PFSK-1 (cell line): ENCODE measurements around the gene CORO2B.

Experiments used
- FOXP2 ChIP-seq: optimal IDR thresholded peaks from 2 replicates; pipeline ENCODE3; 2011; ENCODE audit warnings: borderline replicate concordance, control low read depth, inconsistent platforms; ENCODE audit not compliant: insufficient read depth; ENCODE audit errors: extremely low read length, extremely low read depth
- POLR2AphosphoS5 ChIP-seq: IDR thresholded peaks from 2 replicates; pipeline ENCODE4 v1.6.1; 2012; ENCODE audit warnings: low read depth, mild to moderate bottlenecking, control low read depth, low read length, moderate library complexity
- SIN3A ChIP-seq: IDR thresholded peaks from 2 replicates; pipeline ENCODE4 v1.6.1; 2012; ENCODE audit warnings: mild to moderate bottlenecking, low read length, moderate library complexity, borderline replicate concordance; ENCODE audit not compliant: insufficient read depth
- TAF1 ChIP-seq: IDR thresholded peaks from 2 replicates; pipeline ENCODE4 v1.6.1; 2012; ENCODE audit warnings: low read length, control low read depth, borderline replicate concordance; ENCODE audit not compliant: insufficient read depth
- TF ChIP-seq, protein P1 (sequence below), 2 experiments: IDR thresholded peaks; 2 replicates each; pipeline versions ENCODE4 v1.6.1 to v1.8.0; 2011 to 2012; ENCODE audit warnings: low read depth in 2 of 2, low read length in 2 of 2, control low read depth in 1 of 2, inconsistent platforms in 1 of 2, mild to moderate bottlenecking in 1 of 2, moderate library complexity in 1 of 2; ENCODE audit not compliant: insufficient read depth in 1 of 2

The CORO2B gene

DNA sequence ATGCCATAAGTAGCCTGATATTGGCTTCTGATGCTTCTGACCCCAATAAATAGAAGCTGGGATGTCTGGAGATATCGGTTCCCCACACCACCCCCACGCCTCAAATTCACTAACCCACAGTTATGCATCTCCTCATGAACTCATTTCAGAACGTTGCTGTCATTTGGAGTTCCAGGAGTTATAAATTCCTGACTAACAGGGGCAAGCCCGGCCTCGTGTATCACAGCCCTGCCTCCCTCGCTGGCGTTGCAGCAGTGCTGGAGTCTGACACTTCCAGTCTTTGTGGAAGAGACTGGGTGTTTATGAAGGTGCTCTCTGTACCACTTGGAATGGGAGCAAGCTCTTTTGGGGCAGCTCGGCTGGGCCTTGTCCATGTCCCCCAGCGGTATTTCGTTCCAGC is 140.9 kb downstream of the CORO2B start:
- TF ChIP-seq POLR2AphosphoS5 (no peak), FOXP2 (no peak), SIN3A (no peak), TAF1 (no peak)
- TF ChIP-seq, protein P1, sequence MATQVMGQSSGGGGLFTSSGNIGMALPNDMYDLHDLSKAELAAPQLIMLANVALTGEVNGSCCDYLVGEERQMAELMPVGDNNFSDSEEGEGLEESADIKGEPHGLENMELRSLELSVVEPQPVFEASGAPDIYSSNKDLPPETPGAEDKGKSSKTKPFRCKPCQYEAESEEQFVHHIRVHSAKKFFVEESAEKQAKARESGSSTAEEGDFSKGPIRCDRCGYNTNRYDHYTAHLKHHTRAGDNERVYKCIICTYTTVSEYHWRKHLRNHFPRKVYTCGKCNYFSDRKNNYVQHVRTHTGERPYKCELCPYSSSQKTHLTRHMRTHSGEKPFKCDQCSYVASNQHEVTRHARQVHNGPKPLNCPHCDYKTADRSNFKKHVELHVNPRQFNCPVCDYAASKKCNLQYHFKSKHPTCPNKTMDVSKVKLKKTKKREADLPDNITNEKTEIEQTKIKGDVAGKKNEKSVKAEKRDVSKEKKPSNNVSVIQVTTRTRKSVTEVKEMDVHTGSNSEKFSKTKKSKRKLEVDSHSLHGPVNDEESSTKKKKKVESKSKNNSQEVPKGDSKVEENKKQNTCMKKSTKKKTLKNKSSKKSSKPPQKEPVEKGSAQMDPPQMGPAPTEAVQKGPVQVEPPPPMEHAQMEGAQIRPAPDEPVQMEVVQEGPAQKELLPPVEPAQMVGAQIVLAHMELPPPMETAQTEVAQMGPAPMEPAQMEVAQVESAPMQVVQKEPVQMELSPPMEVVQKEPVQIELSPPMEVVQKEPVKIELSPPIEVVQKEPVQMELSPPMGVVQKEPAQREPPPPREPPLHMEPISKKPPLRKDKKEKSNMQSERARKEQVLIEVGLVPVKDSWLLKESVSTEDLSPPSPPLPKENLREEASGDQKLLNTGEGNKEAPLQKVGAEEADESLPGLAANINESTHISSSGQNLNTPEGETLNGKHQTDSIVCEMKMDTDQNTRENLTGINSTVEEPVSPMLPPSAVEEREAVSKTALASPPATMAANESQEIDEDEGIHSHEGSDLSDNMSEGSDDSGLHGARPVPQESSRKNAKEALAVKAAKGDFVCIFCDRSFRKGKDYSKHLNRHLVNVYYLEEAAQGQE (IDR thresholded peaks at IDR 0.05; ENCODE audit: insufficient read depth in 1 of 2, low read depth in 2 of 2, low read length in 2 of 2), result no peak

- TF ChIP-seq TAF1, result no peak
- no peak for TF ChIP-seq SIN3A
- TF ChIP-seq, protein P1 (IDR thresholded peaks at IDR 0.05; ENCODE audit: insufficient read depth in 1 of 2, low read depth in 2 of 2, low read length in 2 of 2), result no peak
- no peak for TF ChIP-seq POLR2AphosphoS5
- TF ChIP-seq FOXP2, result no peak
Measured at GRCh38 chr15:68721886-68722285, 143.1 kb downstream of the CORO2B start.

DNA sequence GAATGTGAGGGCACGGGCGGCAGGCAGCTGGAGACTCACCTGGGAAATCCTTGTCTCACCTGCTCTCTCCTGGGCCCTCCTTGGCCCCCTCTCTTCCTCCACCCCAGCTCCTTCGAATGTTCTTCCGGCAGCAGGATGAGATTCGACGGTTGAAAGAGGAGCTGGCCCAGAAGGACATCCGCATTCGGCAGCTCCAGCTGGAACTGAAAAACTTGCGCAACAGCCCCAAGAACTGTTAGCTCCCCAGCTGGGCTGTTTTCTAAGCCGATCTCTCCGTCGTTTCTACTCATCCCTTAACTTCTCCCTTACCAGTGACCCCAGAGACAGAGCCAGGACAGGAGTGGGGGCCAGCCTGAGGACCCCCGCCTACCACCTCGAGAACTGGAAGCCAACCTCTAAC is 146.9 kb downstream of the CORO2B start:
- TF ChIP-seq FOXP2 (no peak), SIN3A (no peak), TAF1 (no peak), POLR2AphosphoS5 (no peak)
- TF ChIP-seq, protein P1 (IDR thresholded peaks at IDR 0.05; ENCODE audit: insufficient read depth in 1 of 2, low read depth in 2 of 2, low read length in 2 of 2), result no peak

GRCh38 chr15:68726246-68726645 is 147.5 kb downstream of the CORO2B start:
- TF ChIP-seq TAF1 (no peak), FOXP2 (no peak), POLR2AphosphoS5 (no peak), SIN3A (no peak)
- TF ChIP-seq, protein P1 (IDR thresholded peaks at IDR 0.05; ENCODE audit: insufficient read depth in 1 of 2, low read depth in 2 of 2, low read length in 2 of 2), result no peak

GRCh38 chr15:68729789-68730411 is 151.1 kb downstream of the CORO2B start:
- TF ChIP-seq POLR2AphosphoS5 (no peak), TAF1 (no peak), SIN3A (no peak), FOXP2 (no peak)
- TF ChIP-seq, protein P1 (IDR thresholded peaks at IDR 0.05; ENCODE audit: insufficient read depth in 1 of 2, low read depth in 2 of 2, low read length in 2 of 2), result no peak
